Neural cell (in vitro differentiated cells): ENCODE data around the gene KDM4B. TPM values are rescaled to one million over a fixed set of nuclear protein-coding genes. Genes with fewer than 3 reads are reported as not detected.

Experiments used
- H2AFZ ChIP-seq: fragments of 200-600, 300-800 bp; sonication (generic), shearing (Covaris generic); 2 replicates; pipeline ENCODE4 v1.6.0; 2014; ENCODE audit warnings: low read depth, mild to moderate bottlenecking, antibody characterized with exemption, low read length, moderate library complexity
- H3F3A ChIP-seq: fragments of 200-600 bp; shearing (Covaris generic); 2 replicates; pipeline ENCODE4 v1.6.1; 2016; ENCODE audit warnings: mild to moderate bottlenecking, moderate library complexity, mixed read lengths, antibody characterized with exemption, low read length; ENCODE audit not compliant: insufficient read depth, poor library complexity, severe bottlenecking
- H3K27ac ChIP-seq: fragments of 200-600, 300-800 bp; sonication (generic), shearing (Covaris generic); 2 replicates; pipeline ENCODE4 v1.5.1; 2014; ENCODE audit warnings: mild to moderate bottlenecking, low read length, moderate library complexity
- H3K27me3 ChIP-seq: fragments of 300-800, 200-600 bp; sonication (generic), shearing (Covaris generic); 2 replicates; pipeline ENCODE4 v1.6.0; 2014; ENCODE audit warnings: mild to moderate bottlenecking, low read depth, low read length, moderate library complexity; ENCODE audit not compliant: insufficient read depth
- H3K36me3 ChIP-seq: fragments of 300-800, 200-600 bp; sonication (generic), shearing (Covaris generic); 2 replicates; pipeline ENCODE4 v1.5.1; 2014; ENCODE audit warnings: mild to moderate bottlenecking, antibody characterized with exemption, low read length, moderate library complexity; ENCODE audit not compliant: insufficient read depth
- H3K4me2 ChIP-seq: fragments of 300-800, 200-600 bp; sonication (generic), shearing (Covaris generic); 2 replicates; pipeline ENCODE4 v1.6.0; 2014; ENCODE audit warnings: mild to moderate bottlenecking, low read length
- H3K4me3 ChIP-seq: fragments of 300-800, 200-600 bp; sonication (generic), shearing (Covaris generic); 2 replicates; pipeline ENCODE4 v1.5.1; 2014; ENCODE audit warnings: mild to moderate bottlenecking, low read length, moderate library complexity
- H3K79me2 ChIP-seq: fragments of 200-600 bp; shearing (Covaris generic); replicated peaks from 2 replicates; pipeline ENCODE4 v1.6.0; 2014; ENCODE audit warnings: mild to moderate bottlenecking, low read length, moderate library complexity; ENCODE audit not compliant: insufficient read depth
- H3K9ac ChIP-seq: fragments of 300-800, 200-600 bp; sonication (generic), shearing (Covaris generic); 2 replicates; pipeline ENCODE4 v1.6.1; 2016; ENCODE audit warnings: mild to moderate bottlenecking, low read length, mixed read lengths
- H3K9me2 ChIP-seq: fragments of 200-600 bp; shearing (Covaris generic); 2 replicates; pipeline ENCODE4 v1.6.1; 2016; ENCODE audit warnings: mild to moderate bottlenecking, low read length, mixed read lengths; ENCODE audit not compliant: insufficient read depth
- H3K9me3 ChIP-seq: fragments of 200-600, 300-800 bp; sonication (generic), shearing (Covaris generic); 2 replicates; pipeline ENCODE4 v1.6.1; 2016; ENCODE audit warnings: mild to moderate bottlenecking, mixed run types, low read length, moderate library complexity, mixed read lengths
- H4K20me1 ChIP-seq: fragments of 200-600 bp; shearing (Covaris generic); 2 replicates; pipeline ENCODE4 v1.6.1; 2016; ENCODE audit warnings: mild to moderate bottlenecking, mixed run types; ENCODE audit not compliant: insufficient read depth
- CTCF ChIP-seq: fragments of 450-650 bp; IDR thresholded peaks from 2 replicates; pipeline ENCODE4 v1.5.1; 2014; ENCODE audit warnings: antibody characterized with exemption, mild to moderate bottlenecking, moderate library complexity; ENCODE audit not compliant: poor library complexity, severe bottlenecking
- EP300 ChIP-seq: fragments of 450-650 bp; conservative IDR thresholded peaks from 2 replicates; pipeline ENCODE4 v1.6.1; 2014; ENCODE audit warnings: antibody characterized with exemption, mild to moderate bottlenecking, moderate library complexity; ENCODE audit not compliant: poor library complexity, severe bottlenecking
- EZH2 ChIP-seq: fragments of 200-600, 300-800 bp; shearing (Covaris generic), sonication (generic); IDR thresholded peaks from 2 replicates; pipeline ENCODE4 v1.6.1; 2014; ENCODE audit warnings: antibody characterized with exemption, low read length, borderline replicate concordance, mild to moderate bottlenecking; ENCODE audit not compliant: insufficient read depth, poor library complexity, severe bottlenecking
- POLR2AphosphoS5 ChIP-seq: IDR thresholded peaks from 2 replicates; pipeline ENCODE4 v1.6.1; 2012
- RAD21 ChIP-seq: fragments of 450-650 bp; conservative IDR thresholded peaks from 2 replicates; pipeline ENCODE4 v1.6.1; 2014; ENCODE audit warnings: antibody characterized with exemption, mild to moderate bottlenecking, moderate library complexity
- REST ChIP-seq: IDR thresholded peaks from 2 replicates; pipeline ENCODE4 v1.6.1; 2012; ENCODE audit warnings: borderline replicate concordance
- SMC3 ChIP-seq: fragments of 450-650 bp; conservative IDR thresholded peaks from 2 replicates; pipeline ENCODE4 v1.6.1; 2014; ENCODE audit warnings: antibody characterized with exemption, mild to moderate bottlenecking, moderate library complexity; ENCODE audit not compliant: poor library complexity
- TAF1 ChIP-seq: IDR thresholded peaks from 2 replicates; pipeline ENCODE4 v1.6.1; 2012; ENCODE audit warnings: low read depth
- polyA plus RNA-seq: library from polyadenylated mRNA; depleted of rRNA; stranded (reverse); fragments of >200 nt; gene quantifications from 2 replicates; pipeline ENCODE4 v1.2.3, GENCODE V29; 2014

KDM4B gene
- polyA plus RNA-seq, 1 donor from 2014 or later: 19.1 TPM

- Histone ChIP-seq H3K9me3 (no peaks in the 10 kb centered on the region), H3K9ac (no peak overlapping the region), H3K79me2 (no peaks in the 10 kb centered on the region), H3K36me3 (no peaks in the 10 kb centered on the region), H2AFZ (no peak overlapping the region), H3K9me2 (no peaks in the 10 kb centered on the region), H3K4me2 (no peak overlapping the region), H3K27me3 (no peaks in the 10 kb centered on the region), H3K27ac (no peak overlapping the region), H3K4me3 (no peak overlapping the region), H4K20me1 (no peaks in the 10 kb centered on the region), H3F3A (no peaks in the 10 kb centered on the region)
- TF ChIP-seq POLR2AphosphoS5 (no peak), CTCF (no peak), RAD21 (no peak), EZH2 (no peak), EP300 (no peak)
Measured at GRCh38 chr19:5183616-5184015, 214.7 kb downstream of the KDM4B start.

- no peaks in the 10 kb centered on the region for H3K9me3 ChIP-seq
- no peaks in the 10 kb centered on the region for H3K27me3 ChIP-seq
- H3K27ac ChIP-seq: no peak overlapping the region
- H3K36me3 ChIP-seq: no peaks in the 10 kb centered on the region
- TF ChIP-seq RAD21 (no peak), REST (no peak), EZH2 (no peak), SMC3 (no peak), EP300 (no peak), TAF1 (no peak)
- no peaks in the 10 kb centered on the region for H3K79me2 ChIP-seq
- no peaks in the 10 kb centered on the region for H4K20me1 ChIP-seq
- no peak overlapping the region for H3K4me3 ChIP-seq
- no peaks in the 10 kb centered on the region for H3F3A ChIP-seq
- H3K4me2 ChIP-seq: no peak overlapping the region
- no peaks in the 10 kb centered on the region for H3K9me2 ChIP-seq
- no peak overlapping the region for H3K9ac ChIP-seq
- no peak overlapping the region for H2AFZ ChIP-seq
Measured at GRCh38 chr19:5184930-5185329, 216.0 kb downstream of the KDM4B start.
